NCI-H146 (cell line): ENCODE data around the gene HSPB7.
"Not testable (repeated sequence)": the region's sequence is repeated elsewhere in the genome, so short reads cannot be mapped to it uniquely, and the experiment has no call there.

Source experiments
- DNase-seq: peaks from one replicate; lab custom pipeline; 2025; lab: John Stamatoyannopoulos, UW

HSPB7 gene

GRCh38 chr1:16050328-16050727, 32.5 kb upstream of the HSPB7 start:
- no peak for DNase-seq

- DNase-seq, result peak; percentile 67
Measured at GRCh38 chr1:16048573-16049189, 30.8 kb upstream of the HSPB7 start.

GRCh38 chr1:16047791-16048475, 30.1 kb upstream of the HSPB7 start:
- no peak for DNase-seq

GRCh38 chr1:16046842-16047241, 29.0 kb upstream of the HSPB7 start:
- no peak for DNase-seq

- no peak for DNase-seq
Measured at GRCh38 chr1:16043950-16044349, 26.1 kb upstream of the HSPB7 start.

GRCh38 chr1:16043521-16043920, 25.7 kb upstream of the HSPB7 start, which contains the start of gene CLCNKB:
TSS of gene CLCNKB (plus strand) at chr1:16043782. CDS start at chr1:16044493, 711 bp downstream.
- peak; percentile 42 for DNase-seq

GRCh38 chr1:16042654-16043053, 24.8 kb upstream of the HSPB7 start:
- DNase-seq, result not testable (repeated sequence)

GRCh38 chr1:16042096-16042495, 24.3 kb upstream of the HSPB7 start:
- DNase-seq, result no peak

- DNase-seq, result no peak
Measured at GRCh38 chr1:16041200-16041599, 23.4 kb upstream of the HSPB7 start.

- not testable (repeated sequence) for DNase-seq
Measured at GRCh38 chr1:16039871-16040270, 22.0 kb upstream of the HSPB7 start.

- no peak for DNase-seq
Measured at GRCh38 chr1:16038620-16038912, 20.7 kb upstream of the HSPB7 start.

GRCh38 chr1:16036461-16036860, 18.6 kb upstream of the HSPB7 start:
- DNase-seq, result not testable (repeated sequence)

GRCh38 chr1:16033103-16033632, 15.3 kb upstream of the HSPB7 start:
- not testable (repeated sequence) for DNase-seq

- DNase-seq, result peak; percentile 76
Measured at GRCh38 chr1:16032388-16033102, 14.7 kb upstream of the HSPB7 start.

GRCh38 chr1:16031551-16031950, 13.7 kb upstream of the HSPB7 start:
- no peak for DNase-seq

- DNase-seq, result no peak
Measured at GRCh38 chr1:16029288-16029687, 11.4 kb upstream of the HSPB7 start.

GRCh38 chr1:16029003-16029268, 11.1 kb upstream of the HSPB7 start:
- not testable (repeated sequence) for DNase-seq

GRCh38 chr1:16028237-16029002, 10.6 kb upstream of the HSPB7 start:
- no peak for DNase-seq

GRCh38 chr1:16026723-16027484, 9.1 kb upstream of the HSPB7 start:
- DNase-seq, result peak; percentile 34

- DNase-seq, result not testable (repeated sequence)
Measured at GRCh38 chr1:16026302-16026701, 8.5 kb upstream of the HSPB7 start.

- no peak for DNase-seq
Measured at GRCh38 chr1:16023050-16023653, 5.3 kb upstream of the HSPB7 start.
